Activated CD8-positive, alpha-beta memory T cell treated with anti-CD3 and anti-CD28 coated beads, Interleukin-2, amount 50 U/mL, for 4 hours (primary cell): ENCODE measurements around the gene MBD6.
"Not testable (repeated sequence)": the region's sequence is repeated elsewhere in the genome, so short reads cannot be mapped to it uniquely, and the experiment has no call there.

ENCODE experiments used
- DNase-seq: peaks from one replicate; pipeline ENCODE4 v3.0.0-alpha.2; 2020

MBD6 gene

GRCh38 chr12:57550641-57551549 is 28.3 kb downstream of the MBD6 start:
- no peak for DNase-seq

DNA sequence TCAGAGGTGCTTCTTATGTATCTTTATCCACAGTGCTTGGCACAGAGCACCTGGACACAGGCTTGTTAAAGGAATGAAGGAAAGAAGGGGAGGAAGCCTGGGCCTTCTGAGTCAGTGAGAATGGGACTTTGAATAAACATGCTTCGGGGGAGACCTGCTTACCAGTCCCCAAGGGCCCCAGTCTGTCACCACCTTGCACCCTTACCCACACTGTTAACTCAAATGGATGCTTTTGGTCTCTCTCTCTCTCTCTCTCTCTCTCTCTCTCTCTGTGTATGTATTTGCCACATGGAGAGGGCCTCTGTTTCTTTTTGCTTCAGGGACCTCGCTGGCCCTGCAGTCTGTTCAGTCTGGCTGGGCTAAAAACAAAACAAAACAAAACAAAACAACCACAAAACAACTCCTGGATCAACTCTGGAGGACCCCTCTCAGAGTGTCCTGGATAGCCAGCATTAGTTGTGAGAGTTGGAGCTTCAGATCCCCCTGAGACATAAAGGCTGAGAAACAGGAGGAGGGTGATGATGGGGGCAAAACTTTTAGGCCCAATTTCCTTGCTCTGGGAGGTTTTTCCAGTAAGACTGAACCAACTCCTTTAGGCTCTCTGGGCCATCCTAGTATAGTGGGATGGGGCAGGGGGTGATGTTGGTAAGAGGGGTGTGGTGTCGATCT is 29.1 kb downstream of the MBD6 start:
- DNase-seq = no peak

DNA sequence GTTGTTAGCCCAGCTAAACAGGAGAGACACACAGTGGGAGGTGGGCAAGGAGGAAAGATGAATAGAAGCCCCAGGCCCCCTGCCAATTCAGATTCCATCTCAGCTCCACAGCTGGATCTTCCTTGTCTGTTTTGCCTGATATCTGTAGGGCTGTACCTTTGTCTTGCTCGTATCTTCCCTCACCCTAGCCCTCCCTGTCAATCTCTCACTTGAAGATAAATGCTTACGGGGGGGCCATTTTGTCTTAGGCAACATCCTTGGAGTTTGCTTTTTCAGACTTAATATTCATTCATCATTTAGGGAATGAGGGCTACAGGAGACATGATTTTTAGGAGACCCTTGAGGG is 29.7 kb downstream of the MBD6 start:
- DNase-seq = no peak

GRCh38 chr12:57552835-57553313 is 30.2 kb downstream of the MBD6 start:
- DNase-seq = no peak

DNA sequence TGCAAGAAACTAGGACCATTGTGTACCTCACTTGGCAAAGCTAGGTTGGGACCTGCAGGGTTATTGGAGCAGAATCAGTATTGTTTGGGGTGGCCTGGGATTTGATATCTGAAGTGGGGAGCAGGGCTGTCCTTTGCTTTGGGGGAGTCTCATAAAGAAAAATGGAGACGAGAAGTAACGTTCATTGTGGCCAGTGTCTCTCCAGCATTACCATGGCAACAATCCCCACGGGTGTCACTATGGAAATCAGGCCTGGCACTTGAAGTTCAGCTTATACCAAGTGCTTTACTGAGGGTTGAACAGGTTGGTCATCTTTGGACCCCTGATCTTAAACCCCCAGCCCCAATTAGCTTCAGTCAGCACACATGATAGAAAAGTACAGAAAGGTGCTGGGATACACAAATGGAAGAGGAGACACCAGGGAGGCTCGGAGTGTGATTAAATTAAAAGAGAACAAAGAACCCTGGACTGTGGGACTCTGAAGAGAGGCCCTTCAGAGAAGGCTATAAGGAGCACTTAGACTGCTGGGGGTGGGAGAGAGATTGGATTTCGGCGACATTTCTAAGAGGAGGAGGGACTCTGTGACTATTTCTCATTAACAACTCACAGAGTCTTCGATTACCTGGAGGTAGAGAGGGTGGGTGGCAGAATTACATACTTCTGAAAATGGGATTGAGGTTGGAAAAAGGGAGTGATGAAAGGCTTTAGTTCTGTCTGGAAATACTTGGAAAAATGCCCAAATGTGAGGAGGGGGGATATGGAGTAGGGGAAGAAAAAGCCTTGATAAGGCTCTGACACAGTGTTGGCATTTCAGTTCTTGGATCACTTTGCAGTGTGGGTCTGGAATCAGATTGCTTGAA is 30.9 kb downstream of the MBD6 start:
- DNase-seq = no peak

DNA sequence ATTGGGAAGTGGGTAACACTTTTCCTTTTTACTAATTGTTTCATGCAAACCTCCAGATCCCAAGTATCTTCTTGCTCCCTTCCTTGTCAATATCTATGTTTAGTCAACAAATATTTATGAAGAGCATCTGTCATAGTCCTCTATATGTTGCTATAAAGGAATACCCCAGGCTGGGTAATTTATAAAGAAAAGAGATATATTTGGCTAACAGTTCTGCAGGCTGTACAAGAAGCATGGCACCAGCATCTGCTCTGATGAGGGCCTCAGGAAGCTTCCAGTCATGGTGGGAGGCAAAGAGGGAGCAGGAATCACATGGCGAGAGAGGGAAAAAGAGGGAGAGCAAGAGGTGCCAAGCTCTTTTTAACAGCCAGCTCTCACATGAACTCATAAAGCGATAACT is 31.8 kb downstream of the MBD6 start:
- DNase-seq = no peak

- no peak for DNase-seq
These were observed 32.3 kb downstream of the MBD6 start for GRCh38 chr12:57554897-57555296.

DNA sequence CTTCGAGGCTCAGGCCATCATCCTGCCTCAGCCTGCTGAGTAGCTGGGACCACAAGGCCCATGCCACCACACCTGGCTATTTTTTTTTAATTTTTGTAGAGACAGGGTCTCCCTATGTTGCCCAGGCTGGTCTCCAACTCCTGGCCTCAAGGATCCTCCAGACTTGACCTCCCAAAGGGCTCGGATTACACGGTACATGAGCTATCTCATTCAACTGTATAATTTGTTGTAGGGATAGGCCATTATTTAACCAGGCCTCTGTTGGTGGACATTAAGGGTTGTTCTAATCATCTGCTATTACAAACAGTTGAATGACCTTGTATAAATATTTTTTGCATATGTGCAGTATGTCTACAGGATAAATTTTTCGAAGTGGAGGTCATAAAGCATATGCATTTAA is 36.2 kb downstream of the MBD6 start:
- no peak for DNase-seq

- DNase-seq = no peak
These were observed 37.9 kb downstream of the MBD6 start for GRCh38 chr12:57560516-57560915.

DNA sequence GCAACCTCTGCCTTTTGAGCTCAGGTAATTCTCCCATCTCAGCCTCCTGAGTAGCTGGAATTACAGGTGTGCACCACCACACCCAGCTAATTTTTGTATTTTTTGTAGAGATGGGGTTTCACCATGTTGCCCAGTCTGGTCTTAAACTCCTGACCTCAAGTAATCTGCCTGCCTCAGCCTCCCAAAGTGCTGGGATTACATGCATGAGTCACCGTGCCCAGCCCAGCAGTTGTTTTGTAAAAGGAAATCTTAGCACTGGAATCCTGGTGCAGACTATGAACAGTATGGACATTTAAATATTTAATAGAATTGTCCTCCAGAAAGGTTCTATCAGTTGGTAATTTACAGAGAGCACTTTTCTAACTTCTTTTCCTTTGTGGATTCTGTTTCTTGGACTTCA is 38.5 kb downstream of the MBD6 start:
- DNase-seq = not testable (repeated sequence)

DNA sequence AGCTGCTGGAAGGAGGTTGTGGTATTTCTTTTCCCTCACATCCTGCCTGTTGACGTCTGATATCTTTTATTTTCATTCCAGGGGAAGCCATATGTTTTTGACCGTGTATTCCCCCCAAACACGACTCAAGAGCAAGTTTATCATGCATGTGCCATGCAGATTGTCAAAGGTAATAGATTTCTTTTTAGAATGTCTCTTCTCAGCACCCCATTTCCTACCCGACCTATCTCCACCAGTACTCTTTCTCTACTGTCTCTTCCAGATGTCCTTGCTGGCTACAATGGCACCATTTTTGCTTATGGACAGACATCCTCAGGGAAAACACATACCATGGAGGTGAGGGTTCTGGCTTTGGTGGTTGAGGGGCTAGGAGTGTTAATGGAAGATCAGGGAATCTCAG is 40.7 kb downstream of the MBD6 start:
- no peak for DNase-seq

DNA sequence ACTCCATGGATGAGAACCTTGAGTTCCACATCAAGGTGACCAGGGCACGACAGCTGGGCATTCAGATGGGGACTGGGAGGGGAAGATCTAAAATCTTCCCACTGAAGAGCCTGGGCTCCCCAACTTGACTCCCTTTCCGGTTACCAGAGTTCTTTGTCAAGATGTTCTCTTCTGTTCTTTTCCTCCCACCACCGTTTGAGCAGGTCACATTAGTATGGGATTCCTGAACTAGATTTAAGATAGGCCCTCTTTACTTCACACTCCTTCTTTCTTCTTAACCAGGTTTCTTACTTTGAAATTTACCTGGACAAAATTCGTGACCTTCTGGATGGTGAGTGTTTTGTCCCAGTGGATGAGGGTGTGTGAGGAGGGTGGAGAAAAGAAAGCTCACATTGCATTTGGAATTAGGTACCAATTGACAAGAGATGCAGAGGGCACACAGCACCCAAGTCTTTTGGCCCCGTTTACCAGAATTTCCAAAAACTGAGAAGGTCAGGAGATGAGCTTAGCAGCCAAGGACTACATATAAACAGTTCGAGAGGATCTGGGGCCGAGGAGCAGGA is 41.6 kb downstream of the MBD6 start:
- no peak for DNase-seq

DNA sequence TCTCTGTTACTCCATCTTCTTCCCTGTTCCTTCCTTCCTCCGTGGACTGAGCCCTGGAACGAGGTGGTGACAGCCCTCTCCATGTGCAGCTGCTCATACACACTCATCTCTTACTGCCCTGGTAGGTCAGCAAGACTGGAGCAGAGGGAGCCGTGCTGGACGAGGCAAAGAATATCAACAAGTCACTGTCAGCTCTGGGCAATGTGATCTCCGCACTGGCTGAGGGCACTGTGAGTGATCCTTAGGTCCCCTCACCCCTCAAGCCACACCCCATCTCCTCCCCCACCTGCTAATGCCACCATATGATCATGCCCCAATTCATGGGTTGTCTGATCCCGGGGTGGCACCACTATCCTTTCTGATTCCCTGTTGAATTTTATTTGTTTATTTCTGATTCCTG is 46.2 kb downstream of the MBD6 start:
- DNase-seq = no peak

DNA sequence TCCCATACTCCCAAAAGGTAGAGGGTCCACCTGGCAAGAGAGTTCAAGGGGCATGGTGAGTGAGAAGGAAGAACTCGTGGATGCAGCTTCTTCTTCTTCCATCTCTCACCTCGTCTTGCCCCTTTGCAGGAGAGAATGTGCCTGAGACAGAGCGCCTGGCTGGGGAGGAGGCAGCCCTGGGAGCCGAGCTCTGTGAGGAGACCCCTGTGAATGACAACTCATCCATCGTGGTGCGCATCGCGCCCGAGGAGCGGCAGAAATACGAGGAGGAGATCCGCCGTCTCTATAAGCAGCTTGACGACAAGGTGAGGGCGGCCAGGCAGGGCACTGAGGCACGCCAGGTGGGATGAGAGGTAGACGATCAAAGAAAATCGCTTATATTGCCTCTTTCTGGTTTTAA is 47.2 kb downstream of the MBD6 start:
- no peak for DNase-seq

- DNase-seq = not testable (repeated sequence)
These were observed 47.8 kb downstream of the MBD6 start for GRCh38 chr12:57570438-57570837.

GRCh38 chr12:57571926-57572762 is 49.5 kb downstream of the MBD6 start:
- no peak for DNase-seq

GRCh38 chr12:57574795-57575194 is 52.2 kb downstream of the MBD6 start:
- no peak for DNase-seq

GRCh38 chr12:57575771-57576612 is 53.4 kb downstream of the MBD6 start:
- no peak for DNase-seq

DNA sequence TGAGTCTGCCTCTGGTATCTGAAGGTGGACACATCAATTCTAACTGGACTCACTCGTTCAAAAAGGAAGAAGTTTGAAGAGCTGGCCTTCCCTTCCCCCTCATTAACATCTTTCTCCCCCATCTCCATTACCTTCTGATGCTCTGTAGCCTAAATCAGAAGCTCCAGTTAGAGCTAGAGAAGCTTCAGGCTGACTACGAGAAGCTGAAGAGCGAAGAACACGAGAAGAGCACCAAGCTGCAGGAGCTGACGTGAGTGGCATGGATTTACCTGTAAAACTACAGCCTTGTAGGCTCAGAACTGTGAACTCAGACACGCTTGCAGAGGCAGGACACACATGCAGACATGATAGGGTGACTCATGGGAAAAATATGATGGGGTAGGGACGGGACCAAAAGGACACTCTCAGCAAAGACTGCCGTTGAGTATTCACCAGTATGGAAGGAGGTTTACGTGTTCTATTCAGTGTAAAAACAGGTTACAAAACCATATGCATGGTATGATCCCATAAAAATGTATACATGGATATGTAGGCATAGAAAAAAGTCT is 54.1 kb downstream of the MBD6 start:
- no peak for DNase-seq

GRCh38 chr12:57577981-57578758 is 55.5 kb downstream of the MBD6 start:
- no peak for DNase-seq
